SKM-1 (cell line): ENCODE measurements around the gene FBRSL1.

ENCODE experiments used
- DNase-seq: peaks from one replicate; lab custom pipeline; 2025; ENCODE audit not compliant: unreplicated experiment; lab: John Stamatoyannopoulos, UW

FBRSL1 gene

GRCh38 chr12:132510111-132510724 is 20.3 kb downstream of the FBRSL1 start:
- no peak for DNase-seq

DNA sequence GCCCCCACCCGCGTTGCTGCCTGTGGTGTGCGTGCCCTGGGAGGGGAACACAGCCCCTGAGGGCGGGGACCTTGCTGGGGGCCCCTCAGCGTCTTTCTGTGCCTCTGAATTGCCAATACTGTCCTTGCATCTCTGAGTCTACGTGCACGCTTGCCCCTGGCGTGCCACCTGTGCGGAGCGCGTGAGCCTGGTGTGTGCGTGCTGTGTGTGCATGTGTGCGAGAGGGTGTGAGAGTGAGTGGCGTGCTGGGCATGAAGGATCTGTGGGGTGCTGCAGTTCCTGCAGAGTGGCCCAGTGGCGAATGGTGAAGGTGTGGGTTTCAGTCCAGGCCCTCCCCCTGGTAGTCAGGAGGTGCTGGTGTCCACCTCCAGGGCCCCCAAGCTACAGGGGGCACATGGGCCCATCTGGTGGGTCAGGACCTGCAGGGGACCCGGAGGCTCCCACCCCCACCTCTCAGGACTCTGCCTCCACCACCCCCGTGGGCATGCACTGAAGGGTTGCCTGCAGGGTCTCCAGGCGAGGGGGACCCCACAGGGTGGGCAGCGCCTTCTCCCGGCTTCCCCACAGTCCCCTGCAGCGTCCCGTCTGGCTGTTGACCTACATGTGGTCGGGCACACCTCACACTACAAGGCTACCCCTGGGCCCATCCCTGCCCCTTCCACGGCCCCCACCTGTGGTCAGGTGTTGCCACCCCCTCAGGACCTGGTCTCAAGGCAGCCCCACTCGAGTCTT is 21.0 kb downstream of the FBRSL1 start:
- no peak for DNase-seq

DNA sequence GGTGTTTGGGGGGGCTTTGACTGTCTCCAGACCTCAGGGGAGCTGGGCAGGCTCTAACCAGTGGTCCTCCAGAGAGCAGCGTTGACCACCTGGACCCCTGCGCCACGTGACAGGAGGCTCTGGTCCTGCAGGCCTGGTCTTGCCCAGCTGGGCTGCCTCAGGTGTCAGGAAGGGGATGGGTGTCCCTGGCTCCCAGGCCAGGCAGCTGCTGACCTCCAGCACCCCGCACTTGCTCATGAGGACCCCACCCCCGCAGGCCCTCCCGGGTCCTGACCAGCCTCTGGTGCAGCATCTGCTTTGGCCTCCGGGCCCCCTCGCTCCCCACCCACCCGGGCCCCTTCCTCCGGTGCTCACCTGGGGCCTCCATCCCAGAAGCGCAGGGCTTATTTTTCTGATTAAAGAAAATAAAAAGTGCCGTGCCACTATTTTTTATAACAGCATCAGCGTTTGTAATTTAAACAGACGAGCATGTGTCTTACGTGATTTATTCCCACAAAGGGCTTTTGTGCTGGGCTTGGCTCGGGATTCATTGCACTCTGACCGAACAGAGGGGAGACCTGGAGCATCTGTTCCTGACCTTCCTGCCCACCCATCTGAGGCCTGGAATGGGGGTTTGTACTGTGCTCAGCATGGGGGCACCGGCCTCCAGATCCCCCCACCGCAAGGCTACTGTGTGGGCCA is 21.7 kb downstream of the FBRSL1 start:
- no peak for DNase-seq

- DNase-seq: no peak
These were observed 22.5 kb downstream of the FBRSL1 start for GRCh38 chr12:132512197-132513069.

DNA sequence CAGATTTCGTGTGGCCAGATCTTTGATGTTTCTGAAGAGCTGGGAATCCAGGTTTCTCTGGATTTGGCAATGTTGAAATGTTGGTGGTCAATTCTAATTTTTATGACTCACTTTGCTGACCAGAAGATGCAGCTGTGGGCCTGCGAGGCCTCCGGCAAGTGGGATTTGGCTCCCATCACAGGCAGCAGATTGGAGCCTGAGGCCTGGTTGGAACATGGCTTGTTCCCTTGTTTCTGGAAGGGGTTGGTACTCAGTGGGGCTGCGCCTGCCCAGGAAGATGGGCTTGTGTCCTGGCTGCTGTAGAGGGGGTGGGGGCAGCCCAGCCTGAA is 23.1 kb downstream of the FBRSL1 start:
- DNase-seq: no peak

- DNase-seq: no peak
These were observed 23.6 kb downstream of the FBRSL1 start for GRCh38 chr12:132513458-132514135.

DNA sequence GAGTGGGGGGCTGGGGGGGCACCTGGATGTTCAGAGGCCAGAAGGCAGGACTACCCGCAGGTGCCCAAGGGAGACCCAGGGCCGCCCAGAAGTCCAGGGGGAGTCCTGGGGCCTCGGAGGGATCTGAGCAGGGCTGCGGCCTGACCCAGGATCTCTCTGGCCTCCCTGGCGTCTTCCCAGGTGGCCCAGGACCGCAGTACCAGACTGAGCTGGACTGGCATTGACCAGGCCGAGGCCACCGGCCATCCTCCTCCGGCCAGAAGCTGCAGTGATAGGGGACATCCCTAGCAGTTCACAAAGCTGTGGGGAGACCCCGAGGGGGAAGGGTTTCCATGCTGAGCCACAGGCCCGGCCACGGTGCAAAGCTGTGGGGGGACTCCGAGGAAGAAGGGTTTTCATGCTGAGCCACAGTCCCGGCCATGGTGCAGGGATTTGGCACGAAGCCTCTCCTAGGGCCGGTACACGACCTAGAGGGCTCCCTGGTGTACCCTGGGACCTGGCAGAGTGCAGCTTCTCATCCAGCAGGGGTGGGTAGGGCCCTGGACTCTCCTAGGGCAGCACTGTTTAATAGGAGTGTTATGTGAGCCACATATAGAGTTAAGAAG is 24.4 kb downstream of the FBRSL1 start:
- DNase-seq: no peak

DNA sequence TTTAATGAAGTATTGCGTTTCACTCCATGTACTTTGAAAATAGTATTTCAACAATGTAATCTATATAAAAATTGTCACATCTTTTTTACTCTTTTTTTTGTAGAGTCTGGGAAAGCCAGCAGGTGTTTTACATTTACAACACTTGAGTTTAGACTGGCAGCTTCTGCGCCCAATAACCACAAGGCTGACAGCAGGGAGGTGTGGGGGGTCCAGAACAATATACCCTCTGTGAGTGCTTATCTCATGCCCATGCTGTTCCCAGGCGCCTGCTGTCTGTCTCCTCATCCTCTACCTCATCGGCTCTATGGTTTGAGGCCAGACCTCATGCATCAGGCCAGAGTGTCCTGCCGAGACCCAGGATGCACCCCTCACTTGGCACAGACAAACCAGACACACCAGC is 24.9 kb downstream of the FBRSL1 start:
- DNase-seq: no peak

DNA sequence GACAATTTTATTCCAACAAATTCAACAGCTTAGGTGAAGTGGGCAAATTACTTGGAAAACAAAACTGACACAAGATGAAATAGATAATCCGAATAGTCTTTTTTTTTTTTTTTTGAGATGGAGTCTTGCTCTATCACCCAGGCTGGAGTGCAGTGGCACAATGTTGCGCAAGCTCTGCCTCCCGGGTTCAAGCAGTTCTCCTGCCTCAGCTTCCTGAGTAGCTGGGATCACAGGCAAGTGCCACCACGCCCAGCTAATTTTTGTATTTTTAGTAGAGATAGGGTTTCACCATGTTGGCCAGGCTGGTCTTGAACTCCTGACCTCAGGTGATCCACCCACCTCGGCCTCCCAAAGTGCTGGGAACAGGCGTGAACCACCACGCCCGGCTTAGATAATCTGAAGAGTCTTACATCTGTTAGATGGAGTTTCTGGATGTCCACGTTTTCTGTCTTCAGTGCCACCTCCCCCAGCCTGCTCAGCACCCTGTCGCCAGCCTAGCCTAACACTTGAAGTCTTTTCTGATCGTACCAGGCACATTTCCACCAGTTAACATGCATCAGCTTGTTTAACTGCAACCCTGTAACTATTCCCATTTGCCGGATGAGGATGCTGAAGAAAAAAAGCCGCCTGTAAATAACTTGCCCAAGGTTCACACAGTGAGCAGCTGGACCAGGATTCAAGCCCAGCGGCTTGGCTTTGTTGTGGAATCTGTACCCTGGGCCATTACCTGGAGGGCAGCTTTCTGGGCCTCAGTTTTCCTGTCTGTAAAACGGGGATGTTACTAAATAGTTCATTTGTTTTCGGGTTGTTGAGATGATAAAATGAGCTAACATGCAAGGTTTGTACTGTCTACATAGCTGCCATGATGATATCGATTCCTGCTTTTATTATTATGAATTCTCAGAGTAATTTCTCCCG is 26.4 kb downstream of the FBRSL1 start:
- no peak for DNase-seq

GRCh38 chr12:132517013-132517739 is 27.2 kb downstream of the FBRSL1 start:
- DNase-seq: no peak

DNA sequence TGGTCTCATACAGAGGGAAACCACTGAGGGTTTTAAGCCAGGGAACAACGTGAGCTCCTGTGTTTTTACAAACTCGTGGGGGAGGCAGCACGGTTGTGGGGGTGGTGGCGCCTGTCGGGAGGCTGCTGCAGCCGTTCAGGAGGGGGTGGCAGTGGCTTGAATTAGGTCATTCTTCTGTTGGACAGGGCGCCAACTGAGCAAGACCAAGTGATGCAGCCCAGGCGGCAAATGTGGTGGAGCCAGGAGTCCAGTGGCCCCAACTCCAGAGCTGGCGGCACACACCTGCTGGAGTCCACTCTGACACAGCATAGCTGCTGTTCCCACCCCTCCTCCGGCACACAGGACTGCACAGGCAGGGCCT is 27.8 kb downstream of the FBRSL1 start:
- DNase-seq: no peak

GRCh38 chr12:132518354-132518992 is 28.5 kb downstream of the FBRSL1 start:
- no peak for DNase-seq

- no peak for DNase-seq
These were observed 30.7 kb downstream of the FBRSL1 start for GRCh38 chr12:132520421-132521199.

DNA sequence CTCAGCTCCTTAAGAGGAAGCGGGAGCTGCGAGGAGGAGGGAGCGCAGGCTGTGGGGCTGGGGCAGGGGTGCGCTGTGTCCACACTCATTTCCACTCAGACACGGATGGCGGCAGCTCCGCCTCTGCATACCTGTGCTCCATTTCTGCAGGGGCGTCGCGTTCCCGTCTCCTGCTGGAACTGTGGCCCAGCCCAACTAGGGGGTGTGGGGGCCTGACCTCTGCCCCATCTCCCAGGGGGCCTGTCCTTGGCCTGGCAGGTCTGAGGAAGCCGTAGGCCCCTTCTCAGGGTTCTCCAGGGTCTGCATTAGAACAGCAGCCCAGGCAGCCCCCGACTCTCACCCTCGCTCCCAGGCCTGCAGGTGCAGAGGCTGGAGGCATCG is 31.2 kb downstream of the FBRSL1 start:
- no peak for DNase-seq

DNA sequence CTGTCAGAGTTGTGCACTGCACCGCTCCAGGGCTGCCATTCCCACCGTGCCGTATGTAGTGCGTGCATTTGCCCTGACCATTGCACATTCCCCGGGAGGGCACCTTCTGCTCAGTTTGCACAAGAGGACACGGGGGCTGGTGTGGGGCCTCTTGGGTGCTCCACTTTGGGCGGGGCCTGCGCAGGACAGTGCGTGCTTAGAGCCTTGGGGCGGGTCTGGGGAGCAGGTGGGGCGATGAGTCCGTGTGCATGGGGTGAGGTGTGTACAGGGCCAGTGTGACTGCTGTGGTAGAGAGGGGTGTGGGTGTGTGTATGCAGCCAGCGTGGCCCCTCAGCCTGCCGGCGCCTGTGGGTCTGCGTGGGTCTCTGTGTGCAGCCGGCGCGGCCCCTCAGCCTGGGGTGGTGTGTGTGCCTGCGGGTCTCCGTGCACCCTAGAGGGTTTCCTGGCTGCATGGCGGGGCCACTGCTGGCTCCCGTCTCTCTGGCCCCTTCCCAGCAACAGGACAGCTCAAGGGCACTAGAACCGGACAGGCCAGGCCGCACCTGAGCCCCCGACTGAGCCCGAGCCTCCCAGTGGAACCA is 31.9 kb downstream of the FBRSL1 start:
- DNase-seq: no peak

GRCh38 chr12:132522592-132523380 is 32.8 kb downstream of the FBRSL1 start:
- no peak for DNase-seq
